ENCODE data around the gene CHRM1. TPM values are rescaled to one million over a fixed set of nuclear protein-coding genes. Genes with fewer than 3 reads are reported as not detected.

The CHRM1 gene, protein sequence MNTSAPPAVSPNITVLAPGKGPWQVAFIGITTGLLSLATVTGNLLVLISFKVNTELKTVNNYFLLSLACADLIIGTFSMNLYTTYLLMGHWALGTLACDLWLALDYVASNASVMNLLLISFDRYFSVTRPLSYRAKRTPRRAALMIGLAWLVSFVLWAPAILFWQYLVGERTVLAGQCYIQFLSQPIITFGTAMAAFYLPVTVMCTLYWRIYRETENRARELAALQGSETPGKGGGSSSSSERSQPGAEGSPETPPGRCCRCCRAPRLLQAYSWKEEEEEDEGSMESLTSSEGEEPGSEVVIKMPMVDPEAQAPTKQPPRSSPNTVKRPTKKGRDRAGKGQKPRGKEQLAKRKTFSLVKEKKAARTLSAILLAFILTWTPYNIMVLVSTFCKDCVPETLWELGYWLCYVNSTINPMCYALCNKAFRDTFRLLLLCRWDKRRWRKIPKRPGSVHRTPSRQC
- total RNA-seq (ENCODE audit: low replicate concordance): not detected in 2 replicates

DNA sequence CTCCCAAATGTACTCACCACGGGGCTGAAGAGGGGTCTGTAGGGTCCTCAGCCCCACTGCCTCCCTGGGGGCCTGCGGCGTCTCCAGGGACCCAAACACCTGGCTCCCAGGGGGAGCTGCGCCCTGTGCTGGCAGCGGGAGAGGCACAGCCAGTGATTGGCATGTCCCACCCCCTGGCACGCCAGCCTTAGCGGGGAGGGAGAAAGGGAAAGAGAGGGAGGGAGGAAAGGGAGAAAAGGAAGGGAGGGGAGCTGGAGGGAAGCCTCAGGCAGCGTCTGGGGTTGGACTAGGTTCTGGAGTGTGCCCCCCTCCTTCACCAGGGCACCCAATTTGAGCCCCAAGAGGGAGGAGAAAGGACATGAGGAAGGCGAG, at the start of gene CHRM1:
Gene CHRM1 (minus strand): TSS at position 163 of the 372 bp plus-strand sequence. CDS start 10,263 bp downstream, outside the sequence.

DNA sequence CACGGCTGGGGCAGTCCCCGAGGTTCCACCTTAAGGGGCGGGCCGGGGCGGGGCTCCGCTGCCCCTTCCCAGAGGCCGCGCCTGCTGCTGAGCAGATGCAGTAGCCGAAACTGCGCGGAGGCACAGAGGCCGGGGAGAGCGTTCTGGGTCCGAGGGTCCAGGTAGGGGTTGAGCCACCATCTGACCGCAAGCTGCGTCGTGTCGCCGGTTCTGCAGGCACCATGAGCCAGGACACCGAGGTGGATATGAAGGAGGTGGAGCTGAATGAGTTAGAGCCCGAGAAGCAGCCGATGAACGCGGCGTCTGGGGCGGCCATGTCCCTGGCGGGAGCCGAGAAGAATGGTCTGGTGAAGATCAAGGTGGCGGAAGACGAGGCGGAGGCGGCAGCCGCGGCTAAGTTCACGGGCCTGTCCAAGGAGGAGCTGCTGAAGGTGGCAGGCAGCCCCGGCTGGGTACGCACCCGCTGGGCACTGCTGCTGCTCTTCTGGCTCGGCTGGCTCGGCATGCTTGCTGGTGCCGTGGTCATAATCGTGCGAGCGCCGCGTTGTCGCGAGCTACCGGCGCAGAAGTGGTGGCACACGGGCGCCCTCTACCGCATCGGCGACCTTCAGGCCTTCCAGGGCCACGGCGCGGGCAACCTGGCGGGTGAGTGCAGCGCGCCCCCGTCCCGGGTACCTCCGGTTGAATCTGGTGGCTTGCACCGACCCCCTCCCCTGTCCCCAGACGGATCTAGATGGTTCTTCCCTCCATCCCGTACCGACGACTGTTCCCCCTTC, 40.2 kb downstream of the CHRM1 start, which contains the start of gene SLC3A2:
Gene SLC3A2 (plus strand): TSS at position 94 of the 776 bp plus-strand sequence. CDS start 128 bp downstream, at position 222.

Other genes with a start within 250 kb of the CHRM1 start
- 12.1 and 14.4 TPM in 2 replicates for gene UQCC3, start 249.7 kb downstream of the CHRM1 start, total RNA-seq (ENCODE audit: low replicate concordance)
- gene LBHD1, start 249.1 kb downstream of the CHRM1 start, total RNA-seq (ENCODE audit: low replicate concordance): 0.82 and 2.4 TPM in 2 replicates
- gene UBXN1, start 242.3 kb downstream of the CHRM1 start, total RNA-seq (ENCODE audit: low replicate concordance): 154 and 462 TPM in 2 replicates
- gene LRRN4CL, start 231.8 kb downstream of the CHRM1 start, total RNA-seq (ENCODE audit: low replicate concordance): 0.45 and 17.7 TPM in 2 replicates
- gene BSCL2, start 213.9 kb downstream of the CHRM1 start, total RNA-seq (ENCODE audit: low replicate concordance): 34.7 and 65.3 TPM in 2 replicates
- not detected in 2 replicates for gene GNG3, start 213.7 kb downstream of the CHRM1 start, total RNA-seq (ENCODE audit: low replicate concordance)
- gene HNRNPUL2, start 193.9 kb downstream of the CHRM1 start, total RNA-seq (ENCODE audit: low replicate concordance): 7.5 and 8.9 TPM in 2 replicates
- gene TTC9C, start 192.9 kb downstream of the CHRM1 start, total RNA-seq (ENCODE audit: low replicate concordance): 33.1 and 39.7 TPM in 2 replicates
- 8.0 and 9.4 TPM in 2 replicates for gene ZBTB3, start 167.2 kb downstream of the CHRM1 start, total RNA-seq (ENCODE audit: low replicate concordance)
- gene POLR2G, start 159.8 kb downstream of the CHRM1 start, total RNA-seq (ENCODE audit: low replicate concordance): 93.8 and 114 TPM in 2 replicates
- 13.2 and 27.4 TPM in 2 replicates for gene TAF6L, start 150.0 kb downstream of the CHRM1 start, total RNA-seq (ENCODE audit: low replicate concordance)
- 19.2 and 22.9 TPM in 2 replicates for gene TMEM179B, start 134.0 kb downstream of the CHRM1 start, total RNA-seq (ENCODE audit: low replicate concordance)
- gene TMEM223, start 129.4 kb downstream of the CHRM1 start, total RNA-seq (ENCODE audit: low replicate concordance): 4.6 and 14.6 TPM in 2 replicates
- 12.1 and 24.9 TPM in 2 replicates for gene NXF1, start 115.9 kb downstream of the CHRM1 start, total RNA-seq (ENCODE audit: low replicate concordance)
- gene STX5, start 89.3 kb downstream of the CHRM1 start, total RNA-seq (ENCODE audit: low replicate concordance): 45.7 and 50.7 TPM in 2 replicates
- not detected in 2 replicates for gene TEX54, start 88.5 kb downstream of the CHRM1 start, total RNA-seq (ENCODE audit: low replicate concordance)
- gene WDR74, start 81.8 kb downstream of the CHRM1 start, total RNA-seq (ENCODE audit: low replicate concordance): 57.8 and 63.7 TPM in 2 replicates
- gene SLC3A2, start 40.5 kb downstream of the CHRM1 start, total RNA-seq (ENCODE audit: low replicate concordance): 226 and 293 TPM in 2 replicates
- gene SLC22A6, start 63.6 kb upstream of the CHRM1 start, total RNA-seq (ENCODE audit: low replicate concordance): not detected in 2 replicates
- gene SLC22A8, start 94.5 kb upstream of the CHRM1 start, total RNA-seq (ENCODE audit: low replicate concordance): not detected in 2 replicates
- not detected in 2 replicates for gene SLC22A24, start 222.9 kb upstream of the CHRM1 start, total RNA-seq (ENCODE audit: low replicate concordance)